Chondrocyte (in vitro differentiated cells): Measurements from ENCODE around the gene SLC9A3. TPM values are rescaled to one million over a fixed set of nuclear protein-coding genes. Genes with fewer than 3 reads are reported as not detected.
"Not testable (repeated sequence)": the region's sequence is repeated elsewhere in the genome, so short reads cannot be mapped to it uniquely, and the experiment has no call there.

Experiments used
- DNase-seq: peaks from one replicate; pipeline ENCODE4 v3.0.0; 2021; ENCODE audit warnings: mixed read lengths, low spot score
- H3K27ac Mint-ChIP-seq: one replicate; pipeline ENCODE4 v1.8.0; 2021; ENCODE audit warnings: mild to moderate bottlenecking, moderate library complexity, mixed read lengths; ENCODE audit not compliant: unreplicated experiment
- H3K27me3 Mint-ChIP-seq: 2 replicates; pipeline ENCODE4 v1.8.0; 2021; ENCODE audit warnings: low read depth, mixed read lengths
- H3K36me3 Mint-ChIP-seq: 2 replicates; pipeline ENCODE4 v1.8.0; 2021; ENCODE audit warnings: low read depth, mixed read lengths
- H3K4me1 Mint-ChIP-seq: 2 replicates; pipeline ENCODE4 v1.8.0; 2021; ENCODE audit warnings: low read depth, mild to moderate bottlenecking, mixed read lengths
- H3K4me3 Mint-ChIP-seq: one replicate; pipeline ENCODE4 v1.8.0; 2021; ENCODE audit warnings: mild to moderate bottlenecking, moderate library complexity, mixed read lengths; ENCODE audit not compliant: unreplicated experiment
- H3K9me3 Mint-ChIP-seq: 2 replicates; pipeline ENCODE4 v1.8.0; 2021; ENCODE audit warnings: low read depth, mixed read lengths
- total RNA-seq: library from RNA; stranded (reverse); gene quantifications from 3 replicates; pipeline ENCODE4 v1.2.1, GENCODE V29; 2021
- TF ChIP-seq, protein P1 (sequence below): fragments of 200-600 bp; sonication (generic); IDR thresholded peaks from 2 replicates; pipeline ENCODE4 v1.5.0; 2021; ENCODE audit warnings: antibody characterized with exemption, mild to moderate bottlenecking, moderate library complexity

The SLC9A3 gene
- total RNA-seq, 1 donor from 2014 or later: 0.95 TPM

- DNase-seq: no peak
- Mint-ChIP-seq H3K4me1 (no peaks in the 10 kb centered on the region), H3K27ac (no peak overlapping the region), H3K27me3 (peaks cover 2% of the 10 kb centered on the region), H3K36me3 (no peaks in the 10 kb centered on the region), H3K9me3 (no peaks in the 10 kb centered on the region), H3K4me3 (no peak overlapping the region)
- TF ChIP-seq, protein P1, sequence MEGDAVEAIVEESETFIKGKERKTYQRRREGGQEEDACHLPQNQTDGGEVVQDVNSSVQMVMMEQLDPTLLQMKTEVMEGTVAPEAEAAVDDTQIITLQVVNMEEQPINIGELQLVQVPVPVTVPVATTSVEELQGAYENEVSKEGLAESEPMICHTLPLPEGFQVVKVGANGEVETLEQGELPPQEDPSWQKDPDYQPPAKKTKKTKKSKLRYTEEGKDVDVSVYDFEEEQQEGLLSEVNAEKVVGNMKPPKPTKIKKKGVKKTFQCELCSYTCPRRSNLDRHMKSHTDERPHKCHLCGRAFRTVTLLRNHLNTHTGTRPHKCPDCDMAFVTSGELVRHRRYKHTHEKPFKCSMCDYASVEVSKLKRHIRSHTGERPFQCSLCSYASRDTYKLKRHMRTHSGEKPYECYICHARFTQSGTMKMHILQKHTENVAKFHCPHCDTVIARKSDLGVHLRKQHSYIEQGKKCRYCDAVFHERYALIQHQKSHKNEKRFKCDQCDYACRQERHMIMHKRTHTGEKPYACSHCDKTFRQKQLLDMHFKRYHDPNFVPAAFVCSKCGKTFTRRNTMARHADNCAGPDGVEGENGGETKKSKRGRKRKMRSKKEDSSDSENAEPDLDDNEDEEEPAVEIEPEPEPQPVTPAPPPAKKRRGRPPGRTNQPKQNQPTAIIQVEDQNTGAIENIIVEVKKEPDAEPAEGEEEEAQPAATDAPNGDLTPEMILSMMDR: no peak
Observed at GRCh38 chr5:488241-488640, 36.0 kb downstream of the SLC9A3 start.

- not testable (repeated sequence) for DNase-seq, H3K27ac Mint-ChIP-seq, H3K9me3 Mint-ChIP-seq, H3K4me3 Mint-ChIP-seq, H3K36me3 Mint-ChIP-seq, H3K4me1 Mint-ChIP-seq, H3K27me3 Mint-ChIP-seq
Observed at GRCh38 chr5:486597-486996, 37.7 kb downstream of the SLC9A3 start.

- no peak overlapping the region for H3K4me3 Mint-ChIP-seq
- no peak for DNase-seq
- H3K36me3 Mint-ChIP-seq: no peaks in the 10 kb centered on the region
- TF ChIP-seq, protein P1: no peak
- H3K27me3 Mint-ChIP-seq: no peaks in the 10 kb centered on the region
- no peak overlapping the region for H3K27ac Mint-ChIP-seq
- H3K4me1 Mint-ChIP-seq: no peaks in the 10 kb centered on the region
- no peaks in the 10 kb centered on the region for H3K9me3 Mint-ChIP-seq
Observed at GRCh38 chr5:485946-486491, 38.2 kb downstream of the SLC9A3 start.

- H3K4me1 Mint-ChIP-seq: no peaks in the 10 kb centered on the region
- no peak overlapping the region for H3K4me3 Mint-ChIP-seq
- H3K36me3 Mint-ChIP-seq: no peaks in the 10 kb centered on the region
- no peaks in the 10 kb centered on the region for H3K27me3 Mint-ChIP-seq
- no peaks in the 10 kb centered on the region for H3K9me3 Mint-ChIP-seq
- TF ChIP-seq, protein P1: no peak
- DNase-seq: no peak
- no peak overlapping the region for H3K27ac Mint-ChIP-seq
Observed at GRCh38 chr5:485113-485945, 38.9 kb downstream of the SLC9A3 start.

GRCh38 chr5:484556-484955 is 39.7 kb downstream of the SLC9A3 start:
- no peaks in the 10 kb centered on the region for H3K9me3 Mint-ChIP-seq
- no peak overlapping the region for H3K27ac Mint-ChIP-seq
- H3K4me3 Mint-ChIP-seq: no peak overlapping the region
- TF ChIP-seq, protein P1: no peak
- H3K27me3 Mint-ChIP-seq: no peaks in the 10 kb centered on the region
- H3K4me1 Mint-ChIP-seq: no peaks in the 10 kb centered on the region
- no peaks in the 10 kb centered on the region for H3K36me3 Mint-ChIP-seq
- DNase-seq: no peak
